GM12878 (cell line): ENCODE results near the gene RNF167. TPM values are rescaled to one million over a fixed set of nuclear protein-coding genes. Genes with fewer than 3 reads are reported as not detected.

ENCODE experiments used
- BCLAF1 ChIP-seq: fragments of 450-650 bp; IDR thresholded peaks from 2 replicates; pipeline ENCODE4 v1.6.1; 2017; ENCODE audit warnings: antibody characterized with exemption, mild to moderate bottlenecking, moderate library complexity
- CBX5 ChIP-seq: sonication (generic); IDR thresholded peaks from 2 replicates; pipeline ENCODE4 v1.6.1; 2016; ENCODE audit warnings: low read depth, moderate library complexity, mild to moderate bottlenecking, inconsistent platforms
- EGR1 ChIP-seq, 2 experiments: IDR thresholded peaks; 1 replicate in 1 of 2; 2 replicates in 1 of 2; pipeline ENCODE4 v1.6.1; 2011 to 2012; ENCODE audit warnings: low read depth in 2 of 2, low read length in 2 of 2, borderline replicate concordance in 1 of 2, mild to moderate bottlenecking in 1 of 2, moderate library complexity in 1 of 2
- ESRRA ChIP-seq: IDR thresholded peaks from 2 replicates; pipeline ENCODE4 v1.6.1; 2012; ENCODE audit warnings: mild to moderate bottlenecking, low read length, improper control_type of control experiment
- FOXK2 ChIP-seq: fragments of 450-650 bp; IDR thresholded peaks from 2 replicates; pipeline ENCODE4 v1.6.1; 2017; ENCODE audit warnings: mild to moderate bottlenecking, moderate library complexity
- GATAD2B ChIP-seq: fragments of 450-650 bp; conservative IDR thresholded peaks from 2 replicates; pipeline ENCODE4 v1.6.1; 2017; ENCODE audit warnings: low read depth, mild to moderate bottlenecking, moderate library complexity
- HDAC2 ChIP-seq: fragments of 200-600 bp; sonication (generic); IDR thresholded peaks from 2 replicates; pipeline ENCODE4 v1.6.1; 2017
- HSF1 ChIP-seq: fragments of 150-350 bp; IDR thresholded peaks from 2 replicates; pipeline ENCODE4 v1.6.1; 2014; ENCODE audit warnings: mild to moderate bottlenecking, low read depth, low read length
- IKZF1 ChIP-seq: fragments of 450-650 bp; conservative IDR thresholded peaks from 2 replicates; pipeline ENCODE4 v1.6.1; 2017; ENCODE audit warnings: antibody characterized with exemption, mild to moderate bottlenecking
- IRF3 ChIP-seq: fragments of 450-650 bp; IDR thresholded peaks from 2 replicates; pipeline ENCODE4 v1.6.1; 2014; ENCODE audit warnings: mild to moderate bottlenecking
- IRF4 ChIP-seq: IDR thresholded peaks from 2 replicates; pipeline ENCODE4 v1.6.1; 2011; ENCODE audit warnings: low read depth, low read length
- MEF2A ChIP-seq: IDR thresholded peaks from 2 replicates; pipeline ENCODE4 v1.6.1; 2011; ENCODE audit warnings: low read depth, mild to moderate bottlenecking, low read length, moderate library complexity; ENCODE audit not compliant: insufficient read depth
- MTA2 ChIP-seq: fragments of 450-650 bp; IDR thresholded peaks from 2 replicates; pipeline ENCODE4 v1.6.1; 2016; ENCODE audit warnings: low read depth, mild to moderate bottlenecking, moderate library complexity
- MYC ChIP-seq: IDR thresholded peaks from 2 replicates; pipeline ENCODE4 v1.6.1; 2011; ENCODE audit warnings: mild to moderate bottlenecking, low read length, moderate library complexity, inconsistent platforms; ENCODE audit not compliant: insufficient read depth, insufficient replicate concordance, insufficient read length, severe bottlenecking
- NR2C1 ChIP-seq: fragments of 450-650 bp; IDR thresholded peaks from 2 replicates; pipeline ENCODE4 v1.6.1; 2017; ENCODE audit warnings: antibody characterized with exemption, mild to moderate bottlenecking, moderate library complexity
- NRF1 ChIP-seq: conservative IDR thresholded peaks from 2 replicates; pipeline ENCODE4 v1.6.1; 2011; ENCODE audit warnings: mild to moderate bottlenecking, low read depth, low read length, improper control_type of control experiment
- PML ChIP-seq: IDR thresholded peaks from 2 replicates; pipeline ENCODE4 v1.6.1; 2012; ENCODE audit warnings: low read length, inconsistent platforms
- POLR2A ChIP-seq: IDR thresholded peaks from 2 replicates; pipeline ENCODE4 v1.6.1; 2011; ENCODE audit warnings: low read depth, mild to moderate bottlenecking, low read length
- POLR2AphosphoS2 ChIP-seq: IDR thresholded peaks from 2 replicates; pipeline ENCODE4 v1.6.1; 2011; ENCODE audit warnings: low read depth, mild to moderate bottlenecking, low read length, improper control_type of control experiment, moderate library complexity
- RB1 ChIP-seq: fragments of 450-650 bp; formaldehyde crosslinking; IDR thresholded peaks from 2 replicates; pipeline ENCODE4 v1.6.1; 2017; ENCODE audit warnings: mild to moderate bottlenecking, borderline replicate concordance
- RUNX3 ChIP-seq: IDR thresholded peaks from 2 replicates; pipeline ENCODE4 v1.6.1; 2012; ENCODE audit warnings: low read length, inconsistent platforms
- SMAD1 ChIP-seq: fragments of 450-650 bp; IDR thresholded peaks from 2 replicates; pipeline ENCODE4 v1.6.1; 2018; ENCODE audit warnings: mild to moderate bottlenecking, low read depth; ENCODE audit not compliant: partially characterized antibody
- SMARCA5 ChIP-seq: fragments of 450-650 bp; IDR thresholded peaks from 2 replicates; pipeline ENCODE4 v1.6.1; 2017; ENCODE audit warnings: mild to moderate bottlenecking
- SMC3 ChIP-seq: IDR thresholded peaks from 2 replicates; pipeline ENCODE4 v1.6.1; 2011; ENCODE audit warnings: low read length, improper control_type of control experiment, borderline replicate concordance
- TCF7 ChIP-seq: IDR thresholded peaks from 2 replicates; pipeline ENCODE4 v1.6.1; 2014; ENCODE audit warnings: antibody characterized with exemption, borderline replicate concordance
- WRNIP1 ChIP-seq: IDR thresholded peaks from 2 replicates; pipeline ENCODE4 v1.6.1; 2011; ENCODE audit warnings: low read depth, low read length, improper control_type of control experiment, borderline replicate concordance
- YBX1 ChIP-seq: fragments of 450-650 bp; IDR thresholded peaks from 2 replicates; pipeline ENCODE4 v1.6.1; 2016; ENCODE audit warnings: antibody characterized with exemption
- YY1 ChIP-seq: IDR thresholded peaks from 2 replicates; pipeline ENCODE4 v1.6.1; 2011; ENCODE audit warnings: low read depth, mild to moderate bottlenecking, low read length
- ZBED1 ChIP-seq: IDR thresholded peaks from 2 replicates; pipeline ENCODE4 v1.6.1; 2016; ENCODE audit warnings: borderline replicate concordance
- ZSCAN29 ChIP-seq: fragments of 450-650 bp; IDR thresholded peaks from 2 replicates; pipeline ENCODE4 v1.6.1; 2017; ENCODE audit warnings: mild to moderate bottlenecking, moderate library complexity
- polyA plus RNA-seq, 11 experiments: library from polyadenylated mRNA; depleted of rRNA in 4 of 11; unstranded in 6 of 11; stranded (reverse) in 5 of 11; fragments of >200 nt; fragmentation: Nextera tagmentation in 4 of 11; fragmentation: Illumina TruSeq in 1 of 11; extraction: Ambion mirVana in 4 of 11; extraction: Trizol in 1 of 11; gene quantifications; 1 replicate in 1 of 11; 2 replicates in 10 of 11; pipeline versions ENCODE4 v1.2.1 to v1.2.3, GENCODE V29; 2011 to 2016; ENCODE audit warnings: inconsistent platforms in 2 of 11, missing spikeins in 2 of 11, low read depth in 1 of 11
- total RNA-seq, 4 experiments: library from RNA; depleted of rRNA in 3 of 4; stranded (reverse); fragments of >200 nt in 3 of 4; fragmentation: Illumina TruSeq in 1 of 4; extraction: Trizol in 1 of 4; gene quantifications; 2 replicates each; pipeline versions ENCODE4 v1.2.1 to v1.2.3, GENCODE V29; 2013 to 2021

The RNF167 gene
- total and polyA plus RNA-seq, 10 of the 15 experiments (the other 5 are each of a cell fraction or from before 2014, with no cell fraction given) = 33.6 to 147 (median 57.6) TPM

- TF ChIP-seq WRNIP1 (no peak), MYC (no peak), RUNX3 (no peak; the same call in 1 of the 2 replicates), IKZF1 (0 out of 2 replicates have a peak, but pooled peaks have one; percentile 16), ESRRA (no peak), BCLAF1 (no peak), ZBED1 (no peak), CBX5 (no peak), GATAD2B (no peak), HSF1 (0 out of 2 replicates have a peak, but pooled peaks have one; percentile 10), PML (0 out of 2 replicates have a peak, but pooled peaks have one; percentile 5), HDAC2 (no peak), POLR2A (peak; percentile 67), NR2C1 (peak; percentile 71), YBX1 (no peak), YY1 (no peak), ZSCAN29 (no peak), MEF2A (no peak), NRF1 (no peak; the same call in 1 of the 2 replicates), FOXK2 (0 out of 2 replicates have a peak, but pooled peaks have one; percentile 46), EGR1 (IDR thresholded peaks at IDR 0.05; ENCODE audit: borderline replicate concordance in 1 of 2, low read depth in 2 of 2, low read length in 2 of 2) (no peak), IRF4 (no peak), TCF7 (no peak), SMC3 (no peak), MTA2 (no peak), POLR2AphosphoS2 (no peak), SMARCA5 (no peak; the same call in 1 of the 2 replicates), RB1 (no peak), SMAD1 (no peak), IRF3 (peak; percentile 99)
Measured at GRCh38 chr17:4966844-4967538, 26.9 kb downstream of the RNF167 start (continued).
